Activated T-helper 1 cell treated with anti-CD3 and anti-CD28 coated beads, Interleukin-2, amount 50 U/mL, for 16 hours (primary cell): Measurements from ENCODE around the gene ZNF134.

Source experiments
- DNase-seq, 2 donors: peaks; one replicate each; pipeline ENCODE4 v3.0.0-alpha.2; 2020; ENCODE audit warnings: low read depth in 1 of 2, low spot score in 1 of 2

Gene ZNF134

GRCh38 chr19:57637379-57637778 lies 23.3 kb downstream of the ZNF134 start:
- DNase-seq, result no peak

- no peak for DNase-seq
Observed at GRCh38 chr19:57641715-57642234, 27.7 kb downstream of the ZNF134 start.

- DNase-seq, result no peak
Observed at GRCh38 chr19:57642396-57643046, 28.5 kb downstream of the ZNF134 start.

GRCh38 chr19:57643734-57644133 lies 29.7 kb downstream of the ZNF134 start:
- DNase-seq, result no peak

- DNase-seq, result no peak
Observed at GRCh38 chr19:57648331-57649003, 34.4 kb downstream of the ZNF134 start.

- DNase-seq, result no peak
Observed at GRCh38 chr19:57651654-57651996, 37.6 kb downstream of the ZNF134 start.

GRCh38 chr19:57653689-57654088 lies 39.6 kb downstream of the ZNF134 start:
- DNase-seq, result no peak

GRCh38 chr19:57655443-57655842 lies 41.4 kb downstream of the ZNF134 start:
- no peak for DNase-seq

- no peak for DNase-seq
Observed at GRCh38 chr19:57656346-57656745, 42.3 kb downstream of the ZNF134 start.

GRCh38 chr19:57664269-57665127 lies 50.5 kb downstream of the ZNF134 start:
- no peak for DNase-seq

GRCh38 chr19:57665261-57665806 lies 51.3 kb downstream of the ZNF134 start:
- DNase-seq, result no peak

- no peak for DNase-seq
Observed at GRCh38 chr19:57667228-57667627, 53.2 kb downstream of the ZNF134 start.

- DNase-seq, result no peak
Observed at GRCh38 chr19:57668635-57669034, 54.6 kb downstream of the ZNF134 start, which contains the start of gene ZSCAN4. ZSCAN4 (plus strand) TSS chr19:57668935; CDS start chr19:57676146, 7,211 bp downstream.

- no peak for DNase-seq
Observed at GRCh38 chr19:57671124-57671895, 57.3 kb downstream of the ZNF134 start.

GRCh38 chr19:57672466-57672865 lies 58.4 kb downstream of the ZNF134 start:
- DNase-seq, result no peak
